Gastrocnemius medialis (tissue), 4 donors: ENCODE results near the gene PHF13. TPM values are rescaled to one million over a fixed set of nuclear protein-coding genes. Genes with fewer than 3 reads are reported as not detected.

Source experiments
- ATAC-seq, 2 donors: fragments of 150-250 bp; one replicate each; pipeline ENCODE4 v1.9.1; 2016
- DNase-seq, 2 donors: peaks; one replicate each; pipeline ENCODE4 v3.0.0-alpha.2; 2019
- H3K27ac ChIP-seq, 4 donors: fragments of 200-600 bp; sonication (generic); 1 replicate in 1 of 4; 2 replicates in 3 of 4; pipeline ENCODE4 v1.5.1; 2016 to 2018; ENCODE audit warnings: mild to moderate bottlenecking in 2 of 4, moderate library complexity in 1 of 4
- H3K27me3 ChIP-seq, 3 donors: fragments of 200-600 bp; sonication (generic) in 2 of 3; 1 replicate in 1 of 3; 2 replicates in 2 of 3; pipeline versions ENCODE4 v1.5.1 to v1.6.0; 2016 to 2019; ENCODE audit warnings: mild to moderate bottlenecking in 1 of 3, moderate library complexity in 1 of 3
- H3K36me3 ChIP-seq, 2 donors: fragments of 200-600 bp; sonication (generic) in 1 of 2; one replicate each; pipeline ENCODE4 v1.5.1; 2017 to 2018
- H3K4me1 ChIP-seq, 2 donors: fragments of 200-600 bp; sonication (generic) in 1 of 2; one replicate each; pipeline ENCODE4 v1.5.1; 2016 to 2017; ENCODE audit warnings: mild to moderate bottlenecking in 2 of 2
- H3K4me3 ChIP-seq, 4 donors: fragments of 200-600 bp; sonication (generic) in 3 of 4; 1 replicate in 1 of 4; 2 replicates in 3 of 4; pipeline ENCODE4 v1.5.1; 2016 to 2019; ENCODE audit warnings: mild to moderate bottlenecking in 2 of 4
- H3K9me3 ChIP-seq, 3 donors: fragments of 200-600 bp; sonication (generic) in 2 of 3; 1 replicate in 1 of 3; 2 replicates in 2 of 3; pipeline ENCODE4 v1.5.1; 2016 to 2019
- POLR2A ChIP-seq, 2 donors: fragments of 450-650 bp; IDR thresholded peaks; one replicate each; pipeline ENCODE4 v1.6.1; 2017; ENCODE audit warnings: antibody characterized with exemption in 2 of 2, mild to moderate bottlenecking in 2 of 2, moderate library complexity in 2 of 2
- in situ Hi-C, 4 donors: fragments of 200-750 bp; cut with MboI; loops; one replicate each; pipeline versions ENCODE4 v1.15.0 to v1.8.0; 2017; ENCODE audit warnings: low sequenced_read_pairs in 4 of 4
- intact Hi-C: fragments of 100-400 bp; cut with DNase I; formaldehyde crosslinking; loops from one replicate; pipeline ENCODE4 v1.15.1; 2023; ENCODE audit warnings: low total_unique reads
- total RNA-seq, 4 donors: library from RNA; depleted of rRNA; stranded (reverse); fragments of >200 nt; gene quantifications; one replicate each; pipeline versions ENCODE4 v1.1.0 to v1.2.3, GENCODE V29; 2016
- TF ChIP-seq, protein P1 (sequence below), 5 experiments: fragments of 450-650 bp in 3 of 5; fragments of 200-600 bp in 2 of 5; sonication (generic) in 2 of 5; IDR thresholded peaks in 4 of 5; conservative IDR thresholded peaks in 1 of 5; 1 replicate in 4 of 5; 2 replicates in 1 of 5; pipeline ENCODE4 v1.5.1; 2016 to 2019; ENCODE audit warnings: antibody characterized with exemption in 5 of 5, mild to moderate bottlenecking in 3 of 5, moderate library complexity in 3 of 5

The PHF13 gene
- total RNA-seq, 4 donors from 2014 or later: 4.7 to 8.5 (median 5.3) TPM

DNA sequence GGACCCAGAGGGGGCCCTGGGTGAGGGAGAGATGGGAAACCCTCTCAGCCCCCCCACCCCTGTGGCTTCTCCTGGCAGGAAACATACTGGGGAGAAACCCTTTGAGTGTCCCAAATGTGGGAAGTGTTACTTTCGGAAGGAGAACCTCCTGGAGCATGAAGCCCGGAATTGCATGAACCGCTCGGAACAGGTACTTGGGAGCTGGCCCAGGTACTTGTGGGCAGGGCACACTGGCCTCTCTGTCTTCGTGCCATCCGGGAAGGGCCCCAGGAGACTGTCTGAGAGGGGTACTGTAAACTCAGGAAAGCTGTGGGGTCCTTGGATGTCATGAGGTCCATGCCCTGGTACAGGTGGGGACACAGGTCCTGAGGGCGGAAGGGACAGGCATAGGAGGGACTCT, 27.7 kb upstream of the PHF13 start:
- TF ChIP-seq, protein P1, sequence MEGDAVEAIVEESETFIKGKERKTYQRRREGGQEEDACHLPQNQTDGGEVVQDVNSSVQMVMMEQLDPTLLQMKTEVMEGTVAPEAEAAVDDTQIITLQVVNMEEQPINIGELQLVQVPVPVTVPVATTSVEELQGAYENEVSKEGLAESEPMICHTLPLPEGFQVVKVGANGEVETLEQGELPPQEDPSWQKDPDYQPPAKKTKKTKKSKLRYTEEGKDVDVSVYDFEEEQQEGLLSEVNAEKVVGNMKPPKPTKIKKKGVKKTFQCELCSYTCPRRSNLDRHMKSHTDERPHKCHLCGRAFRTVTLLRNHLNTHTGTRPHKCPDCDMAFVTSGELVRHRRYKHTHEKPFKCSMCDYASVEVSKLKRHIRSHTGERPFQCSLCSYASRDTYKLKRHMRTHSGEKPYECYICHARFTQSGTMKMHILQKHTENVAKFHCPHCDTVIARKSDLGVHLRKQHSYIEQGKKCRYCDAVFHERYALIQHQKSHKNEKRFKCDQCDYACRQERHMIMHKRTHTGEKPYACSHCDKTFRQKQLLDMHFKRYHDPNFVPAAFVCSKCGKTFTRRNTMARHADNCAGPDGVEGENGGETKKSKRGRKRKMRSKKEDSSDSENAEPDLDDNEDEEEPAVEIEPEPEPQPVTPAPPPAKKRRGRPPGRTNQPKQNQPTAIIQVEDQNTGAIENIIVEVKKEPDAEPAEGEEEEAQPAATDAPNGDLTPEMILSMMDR (IDR thresholded peaks at IDR 0.05 in 4 of 5, conservative IDR thresholded peaks at IDR 0.05 in 1 of 5): no peak
- no peak for TF ChIP-seq POLR2A (IDR thresholded peaks at IDR 0.05)
- Histone ChIP-seq H3K27me3 (no peaks in the 10 kb centered on the region), H3K4me1 (peaks cover 42 to 70% of the 10 kb centered on the region in 2 donors), H3K27ac (peak overlapping the region; percentile 98 to 100 (median 100)), H3K4me3 (no peak overlapping the region), H3K9me3 (no peaks in the 10 kb centered on the region), H3K36me3 (peaks cover 0 to 12% of the 10 kb centered on the region in 2 donors)
- DNase-seq: peak in 1 of 2 donors; percentile 22
- no peak for ATAC-seq
- in situ Hi-C loops (loop anchor here in 1 of 4 donors (10.0 kb wide), 1 partner anchor 49 kb away; no protein-coding TSS in a partner anchor), intact Hi-C loops (no loop called here)

GRCh38 chr1:6586404-6586816, 27.1 kb upstream of the PHF13 start:
- in situ Hi-C loops: loop anchor here in 1 of 4 donors (10.0 kb wide), 1 partner anchor 48 kb away; no protein-coding TSS in a partner anchor

GRCh38 chr1:6587261-6588005, 26.1 kb upstream of the PHF13 start:
- DNase-seq (peak; percentile 51 to 89), ATAC-seq (peak; percentile 9 to 53)
- no peaks in the 10 kb centered on the region for H3K9me3 ChIP-seq
- H3K4me1 ChIP-seq: peaks cover 50 to 77% of the 10 kb centered on the region in 2 donors
- H3K27me3 ChIP-seq: no peaks in the 10 kb centered on the region
- H3K27ac ChIP-seq: peak overlapping the region; percentile 98 to 100 (median 100)
- peaks cover 0 to 12% of the 10 kb centered on the region in 2 donors for H3K36me3 ChIP-seq
- intact Hi-C loops: no loop called here
- no peak overlapping the region for H3K4me3 ChIP-seq
- TF ChIP-seq POLR2A (IDR thresholded peaks at IDR 0.05): no peak
- TF ChIP-seq, protein P1 (IDR thresholded peaks at IDR 0.05 in 4 of 5, conservative IDR thresholded peaks at IDR 0.05 in 1 of 5): no peak
- in situ Hi-C loops: loop anchor here in 1 of 4 donors (10.0 kb wide), 1 partner anchor 47 kb away; no protein-coding TSS in a partner anchor

More at GRCh38 chr1:6586404-6586816, 27.1 kb upstream of the PHF13 start:
- H3K4me1 ChIP-seq: peaks cover 41 to 70% of the 10 kb centered on the region in 2 donors
- ATAC-seq (no peak), DNase-seq (peak in 1 of 2 donors; percentile 35)
- TF ChIP-seq, protein P1 (IDR thresholded peaks at IDR 0.05 in 4 of 5, conservative IDR thresholded peaks at IDR 0.05 in 1 of 5): no peak
- TF ChIP-seq POLR2A (IDR thresholded peaks at IDR 0.05): no peak
- H3K27me3 ChIP-seq: no peaks in the 10 kb centered on the region
- H3K4me3 ChIP-seq: no peak overlapping the region
- H3K36me3 ChIP-seq: peaks cover 0 to 12% of the 10 kb centered on the region in 2 donors
- no peaks in the 10 kb centered on the region for H3K9me3 ChIP-seq
- intact Hi-C loops: no loop called here
- H3K27ac ChIP-seq: peak overlapping the region; percentile 98 to 100 (median 100)

DNA sequence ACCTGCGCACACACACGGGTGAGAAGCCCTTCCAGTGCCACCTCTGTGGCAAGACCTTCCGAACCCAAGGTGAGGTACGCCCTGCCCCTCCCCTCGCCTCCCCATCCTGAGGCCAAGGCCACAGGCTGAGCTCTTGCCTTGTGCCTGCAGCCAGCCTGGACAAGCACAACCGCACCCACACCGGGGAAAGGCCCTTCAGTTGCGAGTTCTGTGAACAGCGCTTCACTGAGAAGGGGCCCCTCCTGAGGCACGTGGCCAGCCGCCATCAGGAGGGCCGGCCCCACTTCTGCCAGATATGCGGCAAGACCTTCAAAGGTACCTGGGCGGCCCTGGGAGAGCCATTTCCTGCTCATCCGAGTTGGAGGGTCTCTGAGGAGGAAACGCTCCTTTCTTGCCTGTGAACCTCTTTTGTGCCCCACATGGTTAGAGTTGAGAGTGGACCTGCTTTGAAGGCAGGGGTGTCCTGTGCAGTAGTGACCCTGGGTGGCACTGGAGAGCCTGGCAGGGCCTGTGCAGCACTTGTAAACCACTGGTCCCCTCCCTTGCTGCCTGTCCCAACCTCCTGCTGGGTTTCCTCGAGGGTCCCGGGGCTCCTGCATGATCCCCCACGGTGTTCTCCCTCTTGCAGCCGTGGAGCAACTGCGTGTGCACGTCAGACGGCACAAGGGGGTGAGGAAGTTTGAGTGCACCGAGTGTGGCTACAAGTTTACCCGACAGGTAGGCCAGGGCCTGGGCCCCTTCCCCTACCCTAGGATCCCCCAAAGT, 25.2 kb upstream of the PHF13 start:
- H3K36me3 ChIP-seq: peaks cover 0 to 20% of the 10 kb centered on the region in 2 donors
- no peak for ATAC-seq
- in situ Hi-C loops: loop anchor here in 1 of 4 donors (10.0 kb wide), 1 partner anchor 46 kb away; no protein-coding TSS in a partner anchor

More for the DNA sequence above, 25.2 kb upstream of the PHF13 start:
- Histone ChIP-seq H3K27me3 (no peaks in the 10 kb centered on the region), H3K4me3 (no peak overlapping the region), H3K4me1 (peaks cover 59 to 85% of the 10 kb centered on the region in 2 donors), H3K9me3 (no peaks in the 10 kb centered on the region), H3K27ac (peak overlapping the region; percentile 98 to 100 (median 100))
- DNase-seq: peak in 1 of 2 donors; percentile 24
- TF ChIP-seq, protein P1 (IDR thresholded peaks at IDR 0.05 in 4 of 5, conservative IDR thresholded peaks at IDR 0.05 in 1 of 5): peak in 1 of 5 experiments; percentile 12
- no peak for TF ChIP-seq POLR2A (IDR thresholded peaks at IDR 0.05)
- intact Hi-C loops: no loop called here
